Immature natural killer cell (primary cell): Measurements from ENCODE around the gene RTN4RL1. TPM values are rescaled to one million over a fixed set of nuclear protein-coding genes. Genes with fewer than 3 reads are reported as not detected.

Source experiments
- DNase-seq, 3 donors: peaks; one replicate each; pipeline ENCODE4 v3.0.0; 2022; ENCODE audit warnings: mixed read lengths in 1 of 3
- H3K27ac Mint-ChIP-seq, 6 donors: one replicate each; pipeline ENCODE4 v1.8.0; 2020; ENCODE audit warnings: mixed read lengths in 6 of 6, mild to moderate bottlenecking in 5 of 6, inconsistent platforms in 4 of 6, moderate library complexity in 3 of 6
- H3K27me3 Mint-ChIP-seq, 3 donors: one replicate each; pipeline ENCODE4 v1.8.0; 2020 to 2021; ENCODE audit warnings: low read depth in 3 of 3, mild to moderate bottlenecking in 3 of 3, mixed read lengths in 3 of 3, moderate library complexity in 3 of 3, inconsistent platforms in 1 of 3
- H3K36me3 Mint-ChIP-seq, 3 donors: one replicate each; pipeline ENCODE4 v1.8.0; 2020; ENCODE audit warnings: mixed read lengths in 3 of 3, inconsistent platforms in 2 of 3, mild to moderate bottlenecking in 2 of 3
- H3K4me1 Mint-ChIP-seq, 2 donors: one replicate each; pipeline ENCODE4 v1.8.0; 2020; ENCODE audit warnings: inconsistent platforms in 2 of 2, mild to moderate bottlenecking in 2 of 2, mixed read lengths in 2 of 2, moderate library complexity in 1 of 2
- H3K4me3 Mint-ChIP-seq, 5 donors: one replicate each; pipeline ENCODE4 v1.8.0; 2020; ENCODE audit warnings: mild to moderate bottlenecking in 5 of 5, mixed read lengths in 5 of 5, inconsistent platforms in 3 of 5, moderate library complexity in 3 of 5
- H3K9me3 Mint-ChIP-seq, 6 donors: one replicate each; pipeline ENCODE4 v1.8.0; 2020; ENCODE audit warnings: mild to moderate bottlenecking in 6 of 6, mixed read lengths in 6 of 6, inconsistent platforms in 4 of 6, moderate library complexity in 3 of 6
- polyA plus RNA-seq, 3 donors: library from polyadenylated mRNA; unstranded; fragments of 300-500 nt; fragmentation: Illumina TruSeq; gene quantifications; one replicate each; pipeline ENCODE4 v1.2.3, GENCODE V29; 2021

The RTN4RL1 gene, protein sequence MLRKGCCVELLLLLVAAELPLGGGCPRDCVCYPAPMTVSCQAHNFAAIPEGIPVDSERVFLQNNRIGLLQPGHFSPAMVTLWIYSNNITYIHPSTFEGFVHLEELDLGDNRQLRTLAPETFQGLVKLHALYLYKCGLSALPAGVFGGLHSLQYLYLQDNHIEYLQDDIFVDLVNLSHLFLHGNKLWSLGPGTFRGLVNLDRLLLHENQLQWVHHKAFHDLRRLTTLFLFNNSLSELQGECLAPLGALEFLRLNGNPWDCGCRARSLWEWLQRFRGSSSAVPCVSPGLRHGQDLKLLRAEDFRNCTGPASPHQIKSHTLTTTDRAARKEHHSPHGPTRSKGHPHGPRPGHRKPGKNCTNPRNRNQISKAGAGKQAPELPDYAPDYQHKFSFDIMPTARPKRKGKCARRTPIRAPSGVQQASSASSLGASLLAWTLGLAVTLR
- polyA plus RNA-seq = under 1 TPM in 1 of 3 donors, not detected in 2; 0.37 TPM

DNA sequence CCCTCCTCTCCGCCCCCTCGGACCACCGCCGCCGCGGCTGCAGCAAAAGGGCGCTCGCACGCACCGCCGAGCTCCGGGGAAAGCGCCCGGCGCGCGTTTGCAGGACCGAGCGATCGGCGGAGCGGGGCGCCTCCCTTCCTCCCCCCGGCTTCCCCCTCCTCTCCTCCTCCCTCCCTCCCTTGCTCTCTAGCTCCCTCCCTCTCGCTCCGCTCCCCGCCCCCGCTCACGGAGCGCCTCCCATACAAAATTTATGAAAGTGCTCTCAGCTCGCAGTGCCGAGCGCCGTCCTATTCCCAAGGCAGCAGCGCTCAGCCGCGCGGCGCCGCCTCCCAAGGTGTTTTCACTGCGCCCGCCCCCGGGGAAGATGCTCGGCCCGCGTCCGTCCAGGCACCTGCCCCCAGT is at the start of gene RTN4RL1:
TSS of gene RTN4RL1 (minus strand) at position 115 of the 402 bp plus-strand sequence. CDS start 469 bp downstream, outside the sequence.
- peaks cover 9 to 17% (median 15%) of the 10 kb centered on the region in 3 donors for H3K27me3 Mint-ChIP-seq
- H3K27ac Mint-ChIP-seq = no peak within 1 kb of the TSS
- peak within 1 kb of the TSS; percentile 73 to 84 (median 79) for H3K4me3 Mint-ChIP-seq
- H3K4me1 Mint-ChIP-seq = peaks cover 18 to 23% of the 10 kb centered on the region in 2 donors
- DNase-seq = peak; percentile 34 to 47 (median 44)
- no peaks in the 10 kb centered on the region for H3K9me3 Mint-ChIP-seq
- H3K36me3 Mint-ChIP-seq = no peaks in the 10 kb centered on the region

DNA sequence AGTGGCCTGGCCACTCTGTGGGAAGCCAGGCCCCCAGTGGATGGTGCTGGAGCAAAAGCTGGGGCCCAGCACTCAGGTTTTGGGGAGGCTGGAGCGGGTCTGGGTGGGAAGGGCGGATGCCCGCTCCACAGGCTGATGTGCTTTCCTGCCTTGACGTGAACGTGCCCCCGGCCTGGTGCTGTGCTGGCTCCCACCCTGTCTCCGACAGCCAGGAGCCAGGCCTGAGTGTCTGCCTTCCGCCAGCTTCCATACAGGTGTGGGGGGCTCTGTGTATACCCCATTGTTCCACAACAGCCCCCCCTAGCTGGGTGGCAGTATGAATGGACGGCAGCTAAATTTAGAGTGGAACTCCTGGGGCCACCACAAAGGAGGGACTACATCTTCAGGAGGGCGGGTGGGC is 49.8 kb upstream of the RTN4RL1 start:
- H3K4me3 Mint-ChIP-seq = peak overlapping the region in 2 of 5 donors; percentile 55 to 73
- peaks cover 18 to 33% (median 30%) of the 10 kb centered on the region in 3 donors for H3K36me3 Mint-ChIP-seq
- no peak overlapping the region for H3K27ac Mint-ChIP-seq

DNA sequence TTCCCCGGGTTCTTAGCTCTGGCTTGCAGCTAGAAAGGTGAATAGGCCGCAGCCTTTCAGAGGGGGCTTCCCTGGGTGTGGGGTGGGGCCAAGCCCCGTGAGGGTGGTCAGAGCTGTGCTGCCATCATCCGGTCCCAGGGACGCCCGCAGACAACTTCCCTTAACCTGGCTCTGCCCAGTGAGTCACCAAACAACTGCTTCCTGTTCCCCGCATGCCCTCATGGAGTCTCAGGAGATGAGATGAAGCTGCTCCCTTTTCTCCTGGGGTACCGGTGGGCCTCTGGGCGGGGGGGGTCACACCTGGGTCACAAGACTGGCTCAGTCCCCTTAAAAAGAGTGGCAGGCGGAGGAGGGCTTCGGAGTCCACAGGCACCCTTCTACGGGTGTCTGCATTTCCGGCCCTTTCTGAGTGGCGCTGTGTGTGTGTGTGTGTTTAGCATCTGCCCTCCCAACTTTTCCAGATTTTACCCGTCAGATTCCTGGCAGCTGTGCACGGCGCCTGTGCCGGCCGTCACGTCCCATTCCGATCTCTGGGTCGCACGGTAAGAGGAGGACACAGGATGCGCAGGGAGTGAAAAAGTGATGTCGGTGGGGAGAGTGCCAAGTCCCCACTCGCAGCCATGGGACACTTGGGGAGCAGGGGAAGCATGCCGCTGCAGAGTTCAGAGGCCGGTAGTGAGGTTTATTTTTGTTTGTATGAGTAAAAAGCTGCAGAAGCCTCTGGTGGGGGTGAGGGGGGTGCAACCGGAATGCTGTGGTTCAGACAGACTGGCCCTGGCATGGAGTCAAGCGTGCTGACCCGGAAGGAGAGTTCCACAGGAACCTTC is 46.5 kb upstream of the RTN4RL1 start:
- peaks cover 19 to 47% of the 10 kb centered on the region in 2 donors for H3K4me1 Mint-ChIP-seq
- H3K36me3 Mint-ChIP-seq = peaks cover 4 to 31% (median 20%) of the 10 kb centered on the region in 3 donors
- DNase-seq = no peak
- H3K9me3 Mint-ChIP-seq = no peaks in the 10 kb centered on the region
- H3K27me3 Mint-ChIP-seq = peaks cover 2 to 11% (median 6%) of the 10 kb centered on the region in 3 donors
- H3K27ac Mint-ChIP-seq = no peak overlapping the region
- H3K4me3 Mint-ChIP-seq = no peak overlapping the region

More for the DNA sequence above, 49.8 kb upstream of the RTN4RL1 start:
- no peak for DNase-seq
- Mint-ChIP-seq H3K4me1 (peaks cover 20 to 27% of the 10 kb centered on the region in 2 donors), H3K27me3 (peaks cover 0 to 9% (median 1%) of the 10 kb centered on the region in 3 donors), H3K9me3 (no peaks in the 10 kb centered on the region)

DNA sequence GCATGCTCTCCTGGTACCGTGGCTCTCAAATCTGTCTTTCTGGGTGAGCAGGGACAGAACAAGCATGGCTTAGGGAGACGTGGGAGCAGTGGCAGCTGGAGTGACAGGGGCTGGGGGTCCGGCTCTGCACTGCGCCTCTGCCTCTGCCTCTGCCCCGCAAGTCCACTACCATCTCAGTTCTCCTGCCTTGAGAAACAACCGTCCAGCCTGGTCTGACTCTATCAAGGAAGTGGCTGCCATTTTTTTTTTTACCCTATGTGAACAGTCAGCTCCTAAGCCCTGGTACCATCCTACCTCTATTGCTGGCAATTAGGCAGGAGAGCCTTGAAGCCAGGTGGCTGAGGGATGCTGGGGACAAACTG is 45.9 kb upstream of the RTN4RL1 start:
- Mint-ChIP-seq H3K27ac (peak overlapping the region in 2 of 6 donors; percentile 21 to 46), H3K27me3 (peaks cover 2 to 9% (median 6%) of the 10 kb centered on the region in 3 donors), H3K4me1 (peaks cover 14 to 46% of the 10 kb centered on the region in 2 donors), H3K9me3 (no peaks in the 10 kb centered on the region), H3K4me3 (no peak overlapping the region), H3K36me3 (peaks cover 8 to 37% (median 25%) of the 10 kb centered on the region in 3 donors)
- DNase-seq = no peak

DNA sequence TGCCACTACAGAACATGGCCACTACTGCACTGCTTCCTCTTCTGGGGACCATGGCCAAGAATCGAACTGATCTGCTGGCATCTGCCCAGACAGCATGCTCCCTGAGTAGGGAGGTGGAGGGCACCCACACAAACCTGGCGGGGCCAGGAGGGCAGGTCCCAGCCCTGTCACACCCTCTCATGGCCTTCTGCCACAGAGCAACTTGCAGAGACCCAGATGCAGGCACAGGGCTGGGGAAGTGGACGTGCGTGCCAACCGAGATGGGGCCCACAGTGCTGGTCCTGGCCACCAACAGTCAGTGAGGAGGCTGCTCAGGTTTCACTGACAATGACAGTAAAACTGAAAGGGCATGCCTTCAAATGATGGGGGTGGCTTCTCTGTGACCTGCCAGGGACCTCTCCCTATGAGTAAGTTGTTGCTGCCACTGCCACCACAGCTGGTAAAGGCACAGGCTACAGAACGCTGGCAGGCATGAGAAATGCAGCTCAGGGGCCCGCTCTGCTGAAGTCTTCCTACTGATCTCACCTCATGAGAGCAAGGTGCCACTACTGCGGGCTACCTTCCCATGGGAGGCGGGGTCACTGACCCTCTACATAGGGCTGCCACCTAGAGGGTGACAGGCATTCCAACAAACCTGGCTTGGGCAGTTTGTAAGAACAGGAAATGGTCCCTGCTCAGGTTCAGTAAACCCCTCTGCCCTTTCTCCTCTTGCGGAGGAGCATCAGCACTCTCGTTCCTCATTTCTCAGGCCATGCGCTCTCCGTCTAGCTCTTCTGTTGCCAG is 45.3 kb upstream of the RTN4RL1 start:
- Mint-ChIP-seq H3K27ac (peak overlapping the region in 2 of 6 donors; percentile 24 to 27), H3K36me3 (peaks cover 9 to 38% (median 26%) of the 10 kb centered on the region in 3 donors), H3K4me3 (no peak overlapping the region), H3K4me1 (peaks cover 9 to 46% of the 10 kb centered on the region in 2 donors), H3K9me3 (no peaks in the 10 kb centered on the region), H3K27me3 (peaks cover 2 to 7% (median 6%) of the 10 kb centered on the region in 3 donors)
- no peak for DNase-seq

DNA sequence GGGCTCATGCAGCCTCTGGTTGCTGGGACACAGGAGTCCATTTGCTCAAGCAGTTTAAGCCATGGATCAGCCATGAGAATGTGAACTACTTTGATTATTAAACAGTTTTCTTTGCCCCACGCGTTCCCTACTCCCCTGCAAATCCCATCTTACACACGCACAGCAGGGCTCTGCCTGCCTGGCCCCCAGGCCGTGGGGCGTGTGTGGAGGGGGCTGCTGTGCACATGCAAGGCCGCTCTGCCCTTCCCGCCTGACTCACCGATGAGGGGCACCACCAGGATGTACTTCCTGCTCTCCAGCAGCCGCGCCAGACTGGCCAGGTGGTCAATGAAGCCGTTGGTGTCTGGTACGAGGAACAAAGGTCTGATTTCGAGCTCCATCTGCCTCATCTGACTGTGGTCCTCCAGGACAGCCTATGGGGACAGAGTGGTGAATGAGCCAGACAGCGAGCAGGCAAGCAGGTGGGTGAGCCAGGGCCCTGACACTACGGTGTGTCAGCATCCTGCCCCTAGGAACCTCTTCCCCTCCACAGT is 43.5 kb upstream of the RTN4RL1 start:
- H3K4me3 Mint-ChIP-seq = no peak overlapping the region
- DNase-seq = no peak
- H3K9me3 Mint-ChIP-seq = no peaks in the 10 kb centered on the region
- H3K27ac Mint-ChIP-seq = peak overlapping the region in 1 of 6 donors; percentile 44
- peaks cover 19 to 44% (median 26%) of the 10 kb centered on the region in 3 donors for H3K36me3 Mint-ChIP-seq
- H3K27me3 Mint-ChIP-seq = peaks cover 2 to 9% (median 7%) of the 10 kb centered on the region in 3 donors
- H3K4me1 Mint-ChIP-seq = peaks cover 10 to 50% of the 10 kb centered on the region in 2 donors

DNA sequence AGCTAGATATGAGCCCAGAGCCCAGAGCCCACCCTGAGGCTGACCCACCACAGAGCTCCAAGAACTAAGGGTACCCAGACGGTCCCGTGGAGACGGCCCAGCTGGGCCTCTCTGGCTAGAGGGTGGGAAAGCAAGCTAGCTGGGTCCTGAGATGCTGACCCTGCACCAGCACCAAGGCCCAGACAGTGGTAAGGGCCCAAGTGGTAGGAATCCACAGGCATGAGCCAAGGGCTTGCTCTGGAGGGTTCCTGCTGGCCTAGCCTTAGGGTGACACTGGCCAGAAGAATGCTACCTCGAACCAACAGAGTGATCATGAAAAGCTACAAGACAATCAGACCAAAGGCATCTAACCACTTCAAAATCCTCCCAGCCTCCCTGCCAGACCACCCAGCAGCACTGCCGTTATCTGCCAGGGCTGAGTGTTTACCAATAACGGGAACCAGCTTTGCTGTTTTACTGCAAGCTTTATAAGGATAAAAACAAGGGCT is 42.9 kb upstream of the RTN4RL1 start:
- Mint-ChIP-seq H3K4me1 (peaks cover 13 to 55% of the 10 kb centered on the region in 2 donors), H3K36me3 (peaks cover 19 to 44% (median 26%) of the 10 kb centered on the region in 3 donors), H3K4me3 (no peak overlapping the region), H3K9me3 (no peaks in the 10 kb centered on the region), H3K27me3 (peaks cover 2 to 9% (median 7%) of the 10 kb centered on the region in 3 donors), H3K27ac (peak overlapping the region in 1 of 6 donors; percentile 44)
- DNase-seq = no peak

DNA sequence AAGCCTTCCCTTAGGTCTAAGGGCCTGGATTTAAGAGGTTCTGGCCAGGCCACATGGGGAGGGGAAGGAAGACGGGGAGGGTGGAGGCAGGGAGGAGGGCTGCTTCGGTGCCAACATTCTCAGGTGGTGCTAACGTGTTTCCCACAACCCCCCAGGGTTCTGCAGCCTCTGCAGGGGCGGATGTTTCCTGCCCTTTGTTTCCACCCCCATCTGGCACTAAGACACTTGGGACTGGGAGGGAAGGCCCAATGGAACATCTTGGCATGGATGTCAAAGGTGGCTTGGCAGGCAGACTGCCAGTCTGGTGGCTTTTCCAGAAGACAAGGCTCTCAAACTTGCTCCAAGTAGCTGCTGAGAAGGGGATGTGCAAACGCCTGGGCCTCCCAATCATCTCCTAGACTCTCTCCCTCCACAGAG is 42.5 kb upstream of the RTN4RL1 start:
- Mint-ChIP-seq H3K27ac (no peak overlapping the region), H3K9me3 (no peaks in the 10 kb centered on the region), H3K4me1 (peaks cover 13 to 58% of the 10 kb centered on the region in 2 donors), H3K36me3 (peaks cover 19 to 42% (median 23%) of the 10 kb centered on the region in 3 donors), H3K4me3 (no peak overlapping the region), H3K27me3 (peaks cover 2 to 9% (median 5%) of the 10 kb centered on the region in 3 donors)
- DNase-seq = no peak

DNA sequence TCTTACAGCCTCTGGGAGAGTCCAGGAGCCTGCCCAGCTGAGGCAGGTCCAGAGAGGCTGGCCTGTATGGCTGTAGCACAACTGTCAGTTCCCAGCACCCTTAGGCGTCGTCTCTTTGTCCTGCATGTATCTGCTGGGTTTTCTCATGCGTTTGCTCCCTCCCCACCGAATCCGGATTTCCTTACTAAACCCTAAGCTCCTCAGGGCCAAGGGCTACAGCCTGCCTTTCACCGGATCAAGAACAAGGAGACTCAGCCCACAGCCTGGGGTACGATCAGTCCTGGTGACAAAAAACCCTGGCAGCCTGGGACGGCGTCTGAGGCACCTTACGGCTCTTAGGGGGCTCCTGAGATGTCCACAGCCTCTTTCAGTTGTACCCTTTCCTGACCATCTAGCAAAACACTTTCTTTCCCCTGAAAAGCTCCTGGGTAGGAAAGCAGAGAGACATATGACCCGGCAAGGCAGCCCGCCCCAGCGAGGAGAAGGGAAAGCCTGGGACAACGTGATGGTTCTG is 42.0 kb upstream of the RTN4RL1 start:
- no peak for DNase-seq
- Mint-ChIP-seq H3K27ac (no peak overlapping the region), H3K27me3 (peaks cover 2 to 9% (median 3%) of the 10 kb centered on the region in 3 donors), H3K9me3 (no peaks in the 10 kb centered on the region), H3K4me1 (peaks cover 17 to 63% of the 10 kb centered on the region in 2 donors), H3K36me3 (peaks cover 19 to 37% (median 19%) of the 10 kb centered on the region in 3 donors), H3K4me3 (no peak overlapping the region)

DNA sequence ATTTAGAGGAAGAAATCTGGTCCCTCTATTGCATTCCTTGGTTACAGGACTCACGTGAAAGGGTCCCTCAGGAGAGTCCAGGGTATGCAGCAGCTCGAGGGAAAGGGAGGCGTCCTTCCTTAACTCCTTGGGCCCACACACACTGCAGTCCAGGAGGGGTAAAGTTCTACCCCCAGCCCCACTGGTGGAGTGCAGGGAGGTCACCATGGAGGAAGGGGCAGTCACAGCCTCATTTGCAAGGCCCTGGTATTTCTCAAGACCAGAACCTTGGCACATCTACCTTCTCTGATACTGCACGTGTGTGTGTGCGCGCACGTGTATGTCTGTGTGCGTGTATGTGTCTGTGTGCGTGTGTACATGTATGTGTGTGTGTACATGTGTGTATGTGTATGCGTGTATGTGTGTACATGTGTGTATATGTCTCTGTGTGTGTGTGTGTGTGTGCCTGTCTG is 40.8 kb upstream of the RTN4RL1 start:
- peak overlapping the region in 3 of 6 donors; percentile 35 to 86 (median 81) for H3K27ac Mint-ChIP-seq
- H3K4me1 Mint-ChIP-seq = peaks cover 19 to 68% of the 10 kb centered on the region in 2 donors
- H3K9me3 Mint-ChIP-seq = no peaks in the 10 kb centered on the region
- no peak for DNase-seq
- no peak overlapping the region for H3K4me3 Mint-ChIP-seq
- peaks cover 2 to 10% (median 3%) of the 10 kb centered on the region in 3 donors for H3K27me3 Mint-ChIP-seq
- H3K36me3 Mint-ChIP-seq = peaks cover 13 to 25% (median 22%) of the 10 kb centered on the region in 3 donors

DNA sequence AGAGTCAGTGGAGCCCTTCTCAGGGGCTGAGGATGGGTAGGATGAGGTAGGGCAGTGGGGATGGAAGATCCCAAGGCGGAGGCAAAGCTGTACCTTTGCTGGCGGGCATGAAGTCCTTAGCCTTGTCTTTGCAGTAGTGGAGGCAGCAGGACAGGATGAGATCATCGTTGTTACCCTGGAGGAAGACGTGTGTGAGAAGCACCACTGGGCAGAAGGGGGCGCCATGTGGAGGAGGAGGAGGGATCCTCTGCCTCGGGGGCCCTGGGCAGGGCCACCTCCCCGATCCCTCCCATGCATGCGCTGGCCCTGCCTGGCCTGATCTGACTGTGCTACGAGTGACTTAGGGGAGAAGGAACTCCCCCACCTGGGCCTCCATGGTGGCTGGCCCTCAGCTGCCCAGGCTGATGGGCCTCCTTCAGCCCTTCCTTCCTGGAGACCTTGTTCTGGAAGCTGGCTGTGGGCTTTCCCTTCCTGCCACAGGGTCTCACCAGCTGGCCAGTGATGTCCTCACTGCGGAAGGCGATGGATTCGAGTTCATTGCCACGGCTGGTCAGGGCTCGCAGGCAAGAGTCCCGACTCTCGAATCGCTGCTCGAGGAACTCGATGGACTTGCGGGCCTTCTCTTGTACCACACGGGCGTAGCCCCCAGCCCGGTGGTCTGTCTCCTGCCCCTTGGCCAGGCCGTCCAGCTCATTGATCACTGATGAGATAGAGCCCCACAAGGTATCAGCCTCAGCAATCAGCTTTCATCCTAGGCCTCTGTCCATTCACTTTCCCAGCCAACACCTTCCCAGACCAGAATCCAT is 40.0 kb upstream of the RTN4RL1 start:
- peaks cover 5 to 10% (median 6%) of the 10 kb centered on the region in 3 donors for H3K27me3 Mint-ChIP-seq
- peaks cover 14 to 32% (median 22%) of the 10 kb centered on the region in 3 donors for H3K36me3 Mint-ChIP-seq
- peaks cover 27 to 75% of the 10 kb centered on the region in 2 donors for H3K4me1 Mint-ChIP-seq
- no peaks in the 10 kb centered on the region for H3K9me3 Mint-ChIP-seq
- H3K4me3 Mint-ChIP-seq = peak overlapping the region in 1 of 5 donors; percentile 44
- DNase-seq = peak in 1 of 3 donors; percentile 38
- peak overlapping the region; percentile 65 to 87 (median 81) for H3K27ac Mint-ChIP-seq
